Germinal center (tissue), 1 donor: Measurements from ENCODE around the gene RAMP1.
A peak's percentile ranks its signal among the peaks of the same experiment; 100 is the strongest.
"Not testable (repeated sequence)": the region's sequence is repeated elsewhere in the genome, so short reads cannot be mapped to it uniquely, and the experiment has no call there.

Experiments
- DNase-seq: peaks from one replicate; pipeline ENCODE4 v3.0.0; 2012; ENCODE audit warnings: mixed read lengths, low spot score

RAMP1 gene

GRCh38 chr2:237859533-237860272 lies at the start of gene RAMP1:
TSS of gene RAMP1 (plus strand) at chr2:237859623. CDS start at chr2:237859676, 53 bp downstream.
- DNase-seq, result peak; percentile 4

GRCh38 chr2:237815637-237816036 lies 43.8 kb upstream of the RAMP1 start:
- no peak for DNase-seq

- DNase-seq, result no peak
Observed at GRCh38 chr2:237816531-237816930, 42.9 kb upstream of the RAMP1 start.

- DNase-seq, result no peak
Observed at GRCh38 chr2:237818066-237818473, 41.4 kb upstream of the RAMP1 start.

GRCh38 chr2:237819231-237819630 lies 40.2 kb upstream of the RAMP1 start:
- no peak for DNase-seq

GRCh38 chr2:237820421-237820820 lies 39.0 kb upstream of the RAMP1 start:
- DNase-seq, result no peak

- DNase-seq, result no peak
Observed at GRCh38 chr2:237823544-237823943, 35.9 kb upstream of the RAMP1 start.

GRCh38 chr2:237824085-237824484 lies 35.3 kb upstream of the RAMP1 start:
- DNase-seq, result no peak

- no peak for DNase-seq
Observed at GRCh38 chr2:237827421-237827987, 31.9 kb upstream of the RAMP1 start.

- DNase-seq, result no peak
Observed at GRCh38 chr2:237830522-237830921, 28.9 kb upstream of the RAMP1 start.

GRCh38 chr2:237833546-237833945 lies 25.9 kb upstream of the RAMP1 start:
- no peak for DNase-seq

GRCh38 chr2:237835372-237835771 lies 24.1 kb upstream of the RAMP1 start:
- no peak for DNase-seq

- DNase-seq, result no peak
Observed at GRCh38 chr2:237841051-237841450, 18.4 kb upstream of the RAMP1 start.

- DNase-seq, result not testable (repeated sequence)
Observed at GRCh38 chr2:237848940-237849339, 10.5 kb upstream of the RAMP1 start.

GRCh38 chr2:237854295-237854694 lies 5.1 kb upstream of the RAMP1 start:
- no peak for DNase-seq

GRCh38 chr2:237857791-237858190 lies 1.6 kb upstream of the RAMP1 start:
- DNase-seq, result no peak

- DNase-seq, result peak; percentile 46
Observed at GRCh38 chr2:237858294-237859081, 935 bp upstream of the RAMP1 start.

- no peak for DNase-seq
Observed at GRCh38 chr2:237859082-237859433, 365 bp upstream of the RAMP1 start.

- DNase-seq, result no peak
Observed at GRCh38 chr2:237860273-237860935, 981 bp downstream of the RAMP1 start.

- DNase-seq, result no peak
Observed at GRCh38 chr2:237861875-237862527, 2.6 kb downstream of the RAMP1 start.

GRCh38 chr2:237862528-237862895 lies 3.1 kb downstream of the RAMP1 start:
- no peak for DNase-seq

- DNase-seq, result no peak
Observed at GRCh38 chr2:237863102-237863511, 3.7 kb downstream of the RAMP1 start.
